K562 (cell line): ENCODE measurements around the gene BRSK1. TPM values are rescaled to one million over a fixed set of nuclear protein-coding genes. Genes with fewer than 3 reads are reported as not detected.

ENCODE experiments used
- ATAC-seq: fragments of 200-7000 bp; cut with Tn5 transposase; 3 replicates; pipeline ENCODE4 v1.9.1; 2020; ENCODE audit warnings: moderate library complexity
- BruUV-seq: library from RNA; stranded (reverse); fragments of 400-500 nt; replicated peaks from 2 replicates; lab custom pipeline; 2021; lab: Mats Ljungman, UMichigan
- CTCF ChIA-PET: fragments of 300-600 bp; formaldehyde crosslinking; extraction: SDS; loops from one replicate; lab custom pipeline; 2021; ENCODE audit warnings: low intra/inter-chr PET ratio; lab: Yijun Ruan, JAX
- POLR2A ChIA-PET: fragments of 300-600, 350-650 bp; sonication (Branson Sonifier 250); formaldehyde crosslinking; extraction: SDS; loops from one replicate; lab custom pipeline; 2021; ENCODE audit warnings: antibody characterized with exemption, inconsistent platforms; lab: Yijun Ruan, JAX
- DNase-seq, 4 experiments: peaks; one replicate each; pipeline versions ENCODE4 v3.0.0 to v3.0.0-alpha.2; 2011 to 2018; ENCODE audit warnings: low spot score in 3 of 4, mixed read lengths in 3 of 4; ENCODE audit errors: extremely low read depth in 1 of 4
- FAIRE-seq: peaks from 2 replicates; lab custom pipeline; 2011; peaks lifted over from hg19 to GRCh38; lab: Jason Lieb, UNC
- H2AFZ ChIP-seq: 2 replicates; pipeline ENCODE4 v1.6.0; 2011; ENCODE audit warnings: low read depth, low read length, control low read depth, inconsistent platforms
- H3K27ac ChIP-seq: fragments of 200-600 bp; 3 replicates; pipeline ENCODE4 v1.8.0; 2011; ENCODE audit warnings: low read depth, mild to moderate bottlenecking, control low read depth, inconsistent platforms, low read length, moderate library complexity, mixed read lengths; ENCODE audit errors: extremely low read depth
- H3K27me3 ChIP-seq, 2 experiments: fragments of 300-600 bp in 1 of 2; 2 replicates in 1 of 2; 3 replicates in 1 of 2; pipeline versions ENCODE4 v1.6.0 to v1.8.0; 2011; ENCODE audit warnings: inconsistent platforms in 2 of 2, low read length in 2 of 2, mild to moderate bottlenecking in 1 of 2, mixed read lengths in 1 of 2, moderate library complexity in 1 of 2; ENCODE audit not compliant: control insufficient read depth in 2 of 2, insufficient read depth in 2 of 2
- H3K36me3 ChIP-seq: fragments of 300-600 bp; 3 replicates; pipeline ENCODE4 v1.8.0; 2011; ENCODE audit warnings: mild to moderate bottlenecking, low read length, inconsistent platforms; ENCODE audit not compliant: control insufficient read depth, insufficient read depth
- H3K4me1 ChIP-seq, 2 experiments: fragments of 200-600 bp in 1 of 2; replicated peaks in 1 of 2; 2 replicates in 1 of 2; 3 replicates in 1 of 2; pipeline versions ENCODE4 v1.5.1 to v1.8.0; 2011; ENCODE audit warnings: inconsistent platforms in 2 of 2, low read length in 2 of 2, mild to moderate bottlenecking in 1 of 2, mixed read lengths in 1 of 2, moderate library complexity in 1 of 2; ENCODE audit not compliant: control insufficient read depth in 2 of 2, insufficient read depth in 2 of 2
- H3K4me2 ChIP-seq: 2 replicates; pipeline ENCODE4 v1.6.1; 2011; ENCODE audit warnings: low read length, control low read depth, inconsistent platforms, mixed read lengths; ENCODE audit not compliant: insufficient read depth
- H3K4me3 ChIP-seq: fragments of 200-600 bp; sonication (generic), shearing (Covaris generic); 2 replicates; pipeline ENCODE4 v1.5.1; 2016; ENCODE audit warnings: control low read depth, inconsistent platforms
- H3K79me2 ChIP-seq: fragments of 200-600 bp; 3 replicates; pipeline ENCODE4 v1.8.0; 2011; ENCODE audit warnings: low read length, inconsistent platforms; ENCODE audit not compliant: control insufficient read depth, insufficient read depth
- H3K9ac ChIP-seq, 2 experiments: 2 replicates each; pipeline versions ENCODE4 v1.6.0 to v1.6.1; 2011; ENCODE audit warnings: low read depth in 2 of 2, low read length in 2 of 2, control low read depth in 1 of 2, inconsistent platforms in 1 of 2, mild to moderate bottlenecking in 1 of 2, mixed read lengths in 1 of 2; ENCODE audit not compliant: insufficient read depth in 1 of 2
- H3K9me1 ChIP-seq: one replicate; pipeline ENCODE4 v1.6.0; 2011; ENCODE audit warnings: inconsistent platforms, mild to moderate bottlenecking, low read length, moderate library complexity; ENCODE audit not compliant: control insufficient read depth, insufficient read depth
- H3K9me3 ChIP-seq: replicated peaks from 2 replicates; pipeline ENCODE4 v1.5.1; 2011; ENCODE audit warnings: low read depth, low read length, inconsistent platforms; ENCODE audit not compliant: control insufficient read depth, insufficient read depth
- H4K20me1 ChIP-seq: replicated peaks from 2 replicates; pipeline ENCODE4 v1.6.1; 2011; ENCODE audit warnings: low read length, inconsistent platforms, mixed read lengths; ENCODE audit not compliant: control insufficient read depth, insufficient read depth
- C11orf30 ChIP-seq: fragments of 450-650 bp; IDR thresholded peaks from 2 replicates; pipeline ENCODE4 v1.6.1; 2016; ENCODE audit warnings: low read depth, mild to moderate bottlenecking
- EGR1 ChIP-seq: fragments of 450-650 bp; conservative IDR thresholded peaks from 2 replicates; pipeline ENCODE4 v1.6.1; 2017; ENCODE audit warnings: mild to moderate bottlenecking
- PBX2 ChIP-seq, 2 experiments: IDR thresholded peaks in 1 of 2; conservative IDR thresholded peaks in 1 of 2; 2 replicates each; pipeline ENCODE4 v1.6.1; 2016; ENCODE audit warnings: low read depth in 2 of 2, mild to moderate bottlenecking in 1 of 2, missing compliant biosample characterization in 1 of 2, missing genetic modification characterization in 1 of 2, moderate library complexity in 1 of 2
- ZBED1 ChIP-seq: IDR thresholded peaks from 2 replicates; pipeline ENCODE4 v1.6.1; 2014
- ZNF316 ChIP-seq: fragments of 450-650 bp; IDR thresholded peaks from 2 replicates; pipeline ENCODE4 v1.6.1; 2016
- WGBS: fragments of 100-300 bp; shearing (Covaris generic); methylation state at CpG from one replicate; pipeline ENCODE4 v1.1.6; 2016; ENCODE audit warnings: low coverage, mixed read lengths; ENCODE audit not compliant: insufficient coverage; ENCODE audit errors: missing lambda C conversion rate; 5-methylcytosine and 5-hydroxymethylcytosine counted together
- in situ Hi-C: fragments of 300-500 bp; cut with MboI; formaldehyde crosslinking; loops from 4 replicates; pipeline ENCODE4 v1.15.0; 2018; ENCODE audit warnings: inconsistent platforms, mixed read lengths
- intact Hi-C: fragments of 100-400 bp; cut with micrococcal nuclease; formaldehyde crosslinking; loops from 2 replicates; pipeline ENCODE4 v1.14.2; 2022
- polyA plus RNA-seq, 8 experiments: library from polyadenylated mRNA; depleted of rRNA in 4 of 8; stranded (reverse) in 5 of 8; unstranded in 3 of 8; fragments of >200 nt; fragmentation: Nextera tagmentation in 2 of 8; fragmentation: Illumina TruSeq in 1 of 8; extraction: Ambion mirVana in 2 of 8; extraction: Trizol in 1 of 8; gene quantifications; 2 replicates each; pipeline versions ENCODE4 v1.2.1 to v1.2.3, GENCODE V29; 2011 to 2014; ENCODE audit warnings: inconsistent platforms in 1 of 8, missing spikeins in 1 of 8
- total RNA-seq, 7 experiments: library from RNA; depleted of rRNA in 6 of 7; stranded (reverse); fragments of >200 nt in 6 of 7; fragmentation: Illumina TruSeq in 2 of 7; extraction: Trizol in 2 of 7; gene quantifications; 2 replicates each; pipeline versions ENCODE4 v1.2.1 to v1.2.3, GENCODE V29; 2011 to 2021; ENCODE audit warnings: low replicate concordance in 1 of 7

The BRSK1 gene
- total and polyA plus RNA-seq, 9 of the 15 experiments (the other 6 are each of a cell fraction or from before 2014, with no cell fraction given), result 1.7 to 9.3 (median 3.8) TPM; not detected in 2

GRCh38 chr19:55269299-55269698 lies 14.5 kb upstream of the BRSK1 start:
- CTCF ChIA-PET, result no interaction called here

More at GRCh38 chr19:55269299-55269698, 14.5 kb upstream of the BRSK1 start:
- Histone ChIP-seq H3K9ac (no peak overlapping the region), H3K4me2 (no peak overlapping the region), H3K9me1 (no peaks in the 10 kb centered on the region), H3K27ac (no peak overlapping the region), H2AFZ (no peak overlapping the region), H3K4me1 (peaks cover 10 to 25% of the 10 kb centered on the region in 2 experiments; a peak in 4 of 5 replicates), H3K27me3 (no peaks in the 10 kb centered on the region), H3K36me3 (peaks cover 33% of the 10 kb centered on the region; the same call in 2 of the 3 replicates), H4K20me1 (no peaks in the 10 kb centered on the region), H3K9me3 (peaks cover 3% of the 10 kb centered on the region; the same call in 1 of the 2 replicates), H3K79me2 (0 out of 3 replicates have a peak, but pooled peaks cover 4% of the 10 kb centered on the region), H3K4me3 (no peak overlapping the region)
- FAIRE-seq (no peak), ATAC-seq (no peak), DNase-seq (no peak)
- intact Hi-C loops, result no loop called here
- 81% methylated on average over 8 of the region's 8 CpGs for WGBS
- no TSS peak for BruUV-seq
- in situ Hi-C loops, result no loop called here
- no peak for TF ChIP-seq PBX2 (CRISPR knock-in tag; IDR thresholded peaks at IDR 0.05; ENCODE audit: low read depth)
- TF ChIP-seq PBX2 (tag; conservative IDR thresholded peaks at IDR 0.05; ENCODE audit: low read depth), result no peak
- peak; percentile 55; the same call in 1 of the 2 replicates for TF ChIP-seq C11orf30
- TF ChIP-seq EGR1, result peak; percentile 66
- peak; percentile 71 for TF ChIP-seq ZNF316
- no peak for TF ChIP-seq ZBED1
- POLR2A ChIA-PET, result interaction anchor here (0.8 to 2.5 kb wide), 2 partner anchors 9 to 70 kb away, joined by 4 to 18 read pairs; partner anchors contain the start of genes KMT5C and PPP6R1
